ENCODE data around the gene LRBA. TPM values are rescaled to one million over a fixed set of nuclear protein-coding genes. Genes with fewer than 3 reads are reported as not detected.

The LRBA gene
- polyA plus RNA-seq, 1 experiment = 23.4 TPM

GRCh38 chr4:150243932-150244331 lies 771.2 kb downstream of the LRBA start:
- Histone ChIP-seq H3K9me3 (ENCODE audit: control insufficient read depth, insufficient read depth, low read length) (no peaks in the 10 kb centered on the region), H3K27ac (ENCODE audit: low read depth, low read length) (no peak overlapping the region), H3K27me3 (ENCODE audit: control insufficient read depth, insufficient read depth, low read length) (no peaks in the 10 kb centered on the region), H3K4me3 (ENCODE audit: low read depth, low read length) (no peak overlapping the region)
- ChIA-PET CTCF (interaction anchor here (0.6 to 4.6 kb wide), 30 partner anchors 8 to 1248 kb away, joined by 3 to 54 read pairs (median 8); no protein-coding TSS in a partner anchor), POLR2A (interaction anchor here (0.7 to 1.3 kb wide), 4 partner anchors 15 to 165 kb away, joined by 3 to 8 read pairs (median 4); no protein-coding TSS in a partner anchor)
- DNase-seq (ENCODE audit: low read depth, low spot score) = no peak
- TF ChIP-seq CTCF (IDR thresholded peaks at IDR 0.05; ENCODE audit: low read depth, low read length) = no peak

- H3K27ac ChIP-seq (ENCODE audit: low read depth, low read length) = no peak overlapping the region
- no peak overlapping the region for H3K4me3 ChIP-seq (ENCODE audit: low read depth, low read length)
- H3K27me3 ChIP-seq (ENCODE audit: control insufficient read depth, insufficient read depth, low read length) = no peaks in the 10 kb centered on the region
- POLR2A ChIA-PET = interaction anchor here (0.7 to 1.2 kb wide), 3 partner anchors 16 to 116 kb away, joined by 4 to 8 read pairs (median 7); no protein-coding TSS in a partner anchor
- CTCF ChIA-PET = interaction anchor here (0.5 to 4.6 kb wide), 60 partner anchors 9 to 1247 kb away, joined by 3 to 54 read pairs (median 4); no protein-coding TSS in a partner anchor
- no peaks in the 10 kb centered on the region for H3K9me3 ChIP-seq (ENCODE audit: control insufficient read depth, insufficient read depth, low read length)
- TF ChIP-seq CTCF (IDR thresholded peaks at IDR 0.05; ENCODE audit: low read depth, low read length) = peak; percentile 90
- DNase-seq (ENCODE audit: low read depth, low spot score) = no peak
These were observed 772.1 kb downstream of the LRBA start for GRCh38 chr4:150242820-150243458.

GRCh38 chr4:150240011-150240410 lies 775.1 kb downstream of the LRBA start:
- TF ChIP-seq CTCF (IDR thresholded peaks at IDR 0.05; ENCODE audit: low read depth, low read length) = no peak
- no peaks in the 10 kb centered on the region for H3K27me3 ChIP-seq (ENCODE audit: control insufficient read depth, insufficient read depth, low read length)
- no peak overlapping the region for H3K4me3 ChIP-seq (ENCODE audit: low read depth, low read length)
- ChIA-PET POLR2A (no interaction called here), CTCF (no interaction called here)
- H3K27ac ChIP-seq (ENCODE audit: low read depth, low read length) = no peak overlapping the region
- H3K9me3 ChIP-seq (ENCODE audit: control insufficient read depth, insufficient read depth, low read length) = no peaks in the 10 kb centered on the region
- no peak for DNase-seq (ENCODE audit: low read depth, low spot score)

- H3K27ac ChIP-seq (ENCODE audit: low read depth, low read length) = peak overlapping the region; percentile 22
- POLR2A ChIA-PET = no interaction called here
- no peaks in the 10 kb centered on the region for H3K27me3 ChIP-seq (ENCODE audit: control insufficient read depth, insufficient read depth, low read length)
- no peaks in the 10 kb centered on the region for H3K9me3 ChIP-seq (ENCODE audit: control insufficient read depth, insufficient read depth, low read length)
- CTCF ChIA-PET = no interaction called here
- no peak for DNase-seq (ENCODE audit: low read depth, low spot score)
- no peak overlapping the region for H3K4me3 ChIP-seq (ENCODE audit: low read depth, low read length)
- no peak for TF ChIP-seq CTCF (IDR thresholded peaks at IDR 0.05; ENCODE audit: low read depth, low read length)
These were observed 776.5 kb downstream of the LRBA start for GRCh38 chr4:150238591-150238990.

- H3K9me3 ChIP-seq (ENCODE audit: control insufficient read depth, insufficient read depth, low read length) = no peaks in the 10 kb centered on the region
- ChIA-PET CTCF (no interaction called here), POLR2A (no interaction called here)
- peak overlapping the region; percentile 88 for H3K27ac ChIP-seq (ENCODE audit: low read depth, low read length)
- no peak for TF ChIP-seq CTCF (IDR thresholded peaks at IDR 0.05; ENCODE audit: low read depth, low read length)
- H3K27me3 ChIP-seq (ENCODE audit: control insufficient read depth, insufficient read depth, low read length) = no peaks in the 10 kb centered on the region
- H3K4me3 ChIP-seq (ENCODE audit: low read depth, low read length) = peak overlapping the region; percentile 27
- DNase-seq (ENCODE audit: low read depth, low spot score) = peak; percentile 88
These were observed 777.8 kb downstream of the LRBA start for GRCh38 chr4:150237110-150237872.

Data from AG04450 (cell line).